ENCODE measurements around the gene WNK3.

WNK3 gene

GRCh38 chrX:54157561-54157960 lies 200.3 kb downstream of the WNK3 start:
- no peak for DNase-seq

All from CD4-positive, alpha-beta T cell treated with Interleukin-12 subunit alpha and Interleukin-12 subunit beta, for 1 hour (primary cell).